ENCODE measurements around the gene SLC66A1.
"Not testable (repeated sequence)": the region's sequence is repeated elsewhere in the genome, so short reads cannot be mapped to it uniquely, and the experiment has no call there.

Gene SLC66A1

GRCh38 chr1:19285807-19286206 is 26.3 kb upstream of the SLC66A1 start:
- not testable (repeated sequence) for H3K36me3 Mint-ChIP-seq (ENCODE audit: insufficient read depth); H3K9me3 Mint-ChIP-seq; ATAC-seq (replicated peaks); H3K4me1 Mint-ChIP-seq (ENCODE audit: low read depth in 2 of 2); DNase-seq; H3K27ac Mint-ChIP-seq; H3K4me3 Mint-ChIP-seq; H3K27me3 Mint-ChIP-seq

- Mint-ChIP-seq H3K36me3 (ENCODE audit: insufficient read depth) (peaks cover 4% of the 10 kb centered on the region), H3K4me1 (ENCODE audit: low read depth in 2 of 2) (peaks cover 4 to 8% of the 10 kb centered on the region in 2 donors), H3K27ac (peak overlapping the region in 1 of 2 donors; percentile 54), H3K27me3 (peaks cover 8 to 9% of the 10 kb centered on the region in 2 donors), H3K9me3 (no peaks in the 10 kb centered on the region), H3K4me3 (peak overlapping the region; percentile 67 to 70)
- DNase-seq (no peak), ATAC-seq (replicated peaks) (no peak)
These were observed 24.5 kb upstream of the SLC66A1 start for GRCh38 chr1:19287436-19288185.

- not testable (repeated sequence) for H3K36me3 Mint-ChIP-seq (ENCODE audit: insufficient read depth); H3K27me3 Mint-ChIP-seq; H3K4me1 Mint-ChIP-seq (ENCODE audit: low read depth in 2 of 2); H3K9me3 Mint-ChIP-seq
- ATAC-seq (replicated peaks) (peak; percentile 98), DNase-seq (peak; percentile 29 to 56 (median 43))
- Mint-ChIP-seq H3K27ac (peak within 1 kb of the TSS in 1 of 2 donors; percentile 54), H3K4me3 (peak within 1 kb of the TSS; percentile 67 to 70)
These were observed 23.5 kb upstream of the SLC66A1 start, which contains the start of gene AKR7A3 for GRCh38 chr1:19288324-19289241. TSS of gene AKR7A3 (minus strand) at chr1:19288770. CDS start at chr1:19288709, 61 bp downstream.

GRCh38 chr1:19289244-19289643 is 22.9 kb upstream of the SLC66A1 start:
- DNase-seq (no peak), ATAC-seq (replicated peaks) (no peak)
- peaks cover 8 to 9% of the 10 kb centered on the region in 2 donors for H3K27me3 Mint-ChIP-seq
- H3K27ac Mint-ChIP-seq: no peak overlapping the region
- peak overlapping the region; percentile 29 to 68 for H3K4me3 Mint-ChIP-seq
- H3K9me3 Mint-ChIP-seq: peaks cover 1 to 4% of the 10 kb centered on the region in 2 donors
- H3K36me3 Mint-ChIP-seq (ENCODE audit: insufficient read depth): peaks cover 4% of the 10 kb centered on the region
- peaks cover 4 to 8% of the 10 kb centered on the region in 2 donors for H3K4me1 Mint-ChIP-seq (ENCODE audit: low read depth in 2 of 2)

GRCh38 chr1:19294638-19295037 is 17.5 kb upstream of the SLC66A1 start:
- Mint-ChIP-seq H3K36me3 (ENCODE audit: insufficient read depth) (no peaks in the 10 kb centered on the region), H3K4me1 (ENCODE audit: low read depth in 2 of 2) (no peaks in the 10 kb centered on the region)

GRCh38 chr1:19300211-19300610 is 11.9 kb upstream of the SLC66A1 start:
- no peaks in the 10 kb centered on the region for H3K27me3 Mint-ChIP-seq
- H3K36me3 Mint-ChIP-seq (ENCODE audit: insufficient read depth): peaks cover 20% of the 10 kb centered on the region
- DNase-seq: no peak
- H3K4me1 Mint-ChIP-seq (ENCODE audit: low read depth in 2 of 2): no peaks in the 10 kb centered on the region
- H3K27ac Mint-ChIP-seq: no peak overlapping the region
- no peak for ATAC-seq (replicated peaks)
- no peak overlapping the region for H3K4me3 Mint-ChIP-seq
- peaks cover 0 to 6% of the 10 kb centered on the region in 2 donors for H3K9me3 Mint-ChIP-seq

More at GRCh38 chr1:19294638-19295037, 17.5 kb upstream of the SLC66A1 start:
- ATAC-seq (replicated peaks) (no peak), DNase-seq (no peak)
- Mint-ChIP-seq H3K27ac (no peak overlapping the region), H3K9me3 (peaks cover 4 to 19% of the 10 kb centered on the region in 2 donors), H3K4me3 (no peak overlapping the region), H3K27me3 (no peaks in the 10 kb centered on the region)

GRCh38 chr1:19304081-19304480 is 8.0 kb upstream of the SLC66A1 start:
- H3K36me3 Mint-ChIP-seq (ENCODE audit: insufficient read depth): peaks cover 30% of the 10 kb centered on the region
- not testable (repeated sequence) for H3K27ac Mint-ChIP-seq; H3K4me1 Mint-ChIP-seq (ENCODE audit: low read depth in 2 of 2); H3K27me3 Mint-ChIP-seq; ATAC-seq (replicated peaks); DNase-seq; H3K9me3 Mint-ChIP-seq; H3K4me3 Mint-ChIP-seq

- Mint-ChIP-seq H3K4me3 (no peak overlapping the region), H3K4me1 (ENCODE audit: low read depth in 2 of 2) (peaks cover 7 to 12% of the 10 kb centered on the region in 2 donors), H3K27me3 (no peaks in the 10 kb centered on the region), H3K27ac (no peak overlapping the region), H3K9me3 (no peaks in the 10 kb centered on the region), H3K36me3 (ENCODE audit: insufficient read depth) (peaks cover 30% of the 10 kb centered on the region)
- no peak for ATAC-seq (replicated peaks)
- DNase-seq: no peak
These were observed 6.2 kb upstream of the SLC66A1 start for GRCh38 chr1:19305880-19306279.

GRCh38 chr1:19306941-19307340 is 5.2 kb upstream of the SLC66A1 start:
- DNase-seq: no peak
- Mint-ChIP-seq H3K36me3 (ENCODE audit: insufficient read depth) (peaks cover 34% of the 10 kb centered on the region), H3K9me3 (no peaks in the 10 kb centered on the region), H3K4me3 (no peak overlapping the region), H3K27me3 (no peaks in the 10 kb centered on the region), H3K27ac (no peak overlapping the region), H3K4me1 (ENCODE audit: low read depth in 2 of 2) (peaks cover 12 to 18% of the 10 kb centered on the region in 2 donors)
- no peak for ATAC-seq (replicated peaks)

- H3K36me3 Mint-ChIP-seq (ENCODE audit: insufficient read depth): peaks cover 36% of the 10 kb centered on the region
- H3K27me3 Mint-ChIP-seq: no peaks in the 10 kb centered on the region
- DNase-seq (no peak), ATAC-seq (replicated peaks) (no peak)
- peaks cover 12 to 22% of the 10 kb centered on the region in 2 donors for H3K4me1 Mint-ChIP-seq (ENCODE audit: low read depth in 2 of 2)
- H3K4me3 Mint-ChIP-seq: no peak overlapping the region
- H3K9me3 Mint-ChIP-seq: no peaks in the 10 kb centered on the region
- peak overlapping the region in 1 of 2 donors; percentile 9 for H3K27ac Mint-ChIP-seq
These were observed 4.2 kb upstream of the SLC66A1 start for GRCh38 chr1:19307794-19308508.

GRCh38 chr1:19308509-19308907 is 3.6 kb upstream of the SLC66A1 start:
- Mint-ChIP-seq H3K27ac (no peak overlapping the region), H3K4me3 (no peak overlapping the region), H3K27me3 (no peaks in the 10 kb centered on the region), H3K4me1 (ENCODE audit: low read depth in 2 of 2) (peaks cover 18 to 28% of the 10 kb centered on the region in 2 donors), H3K36me3 (ENCODE audit: insufficient read depth) (peaks cover 34% of the 10 kb centered on the region), H3K9me3 (no peaks in the 10 kb centered on the region)
- DNase-seq (no peak), ATAC-seq (replicated peaks) (no peak)

GRCh38 chr1:19309123-19309813 is 2.9 kb upstream of the SLC66A1 start:
- Mint-ChIP-seq H3K27me3 (no peaks in the 10 kb centered on the region), H3K36me3 (ENCODE audit: insufficient read depth) (peaks cover 37% of the 10 kb centered on the region), H3K4me3 (no peak overlapping the region), H3K27ac (no peak overlapping the region), H3K4me1 (ENCODE audit: low read depth in 2 of 2) (peaks cover 18 to 30% of the 10 kb centered on the region in 2 donors), H3K9me3 (no peaks in the 10 kb centered on the region)
- ATAC-seq (replicated peaks) (no peak), DNase-seq (no peak)
